ENCODE measurements around the gene ACOD1.

DNA sequence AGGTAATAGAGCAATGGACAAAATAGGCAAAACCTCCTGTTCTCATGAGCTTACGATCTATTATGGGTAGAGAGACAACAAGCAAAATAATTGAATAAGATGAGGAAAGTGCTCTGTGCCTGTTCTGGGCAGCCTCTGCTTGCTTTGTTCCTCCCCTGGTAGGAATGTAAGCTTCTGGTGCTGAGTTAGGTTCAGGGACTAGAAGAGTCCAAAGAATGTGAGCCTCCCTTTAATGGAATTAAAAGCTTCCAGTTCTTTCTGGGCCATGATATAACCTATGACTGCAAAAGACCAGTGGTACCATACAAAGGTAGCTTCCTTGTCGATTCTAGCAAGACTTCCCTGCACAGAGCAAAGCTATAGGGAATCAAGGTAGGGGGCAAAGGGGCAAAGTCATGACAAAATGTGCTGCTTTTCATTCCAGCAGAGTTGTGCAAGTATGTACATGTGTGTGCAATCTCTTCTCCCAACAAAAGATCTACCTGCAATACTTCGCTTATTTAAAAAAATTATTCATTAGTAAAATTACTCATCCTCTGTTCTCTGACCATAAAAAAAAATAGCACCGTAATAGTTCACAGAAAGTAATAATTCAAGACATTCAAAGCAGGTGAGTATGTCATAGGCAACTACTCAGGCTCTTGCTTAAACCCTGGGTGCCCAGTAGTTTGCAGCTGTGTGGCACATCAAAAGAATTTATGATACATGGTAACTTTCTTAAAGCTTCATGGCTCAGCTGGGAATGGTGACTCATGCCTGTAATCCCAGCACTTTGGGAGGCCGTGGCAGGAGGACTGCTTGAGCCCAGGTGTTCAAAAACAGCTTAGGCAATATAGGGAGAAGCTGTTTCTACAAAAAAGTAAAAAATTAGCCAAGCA, 21.4 kb downstream of the ACOD1 start:
- TF ChIP-seq, protein P1, sequence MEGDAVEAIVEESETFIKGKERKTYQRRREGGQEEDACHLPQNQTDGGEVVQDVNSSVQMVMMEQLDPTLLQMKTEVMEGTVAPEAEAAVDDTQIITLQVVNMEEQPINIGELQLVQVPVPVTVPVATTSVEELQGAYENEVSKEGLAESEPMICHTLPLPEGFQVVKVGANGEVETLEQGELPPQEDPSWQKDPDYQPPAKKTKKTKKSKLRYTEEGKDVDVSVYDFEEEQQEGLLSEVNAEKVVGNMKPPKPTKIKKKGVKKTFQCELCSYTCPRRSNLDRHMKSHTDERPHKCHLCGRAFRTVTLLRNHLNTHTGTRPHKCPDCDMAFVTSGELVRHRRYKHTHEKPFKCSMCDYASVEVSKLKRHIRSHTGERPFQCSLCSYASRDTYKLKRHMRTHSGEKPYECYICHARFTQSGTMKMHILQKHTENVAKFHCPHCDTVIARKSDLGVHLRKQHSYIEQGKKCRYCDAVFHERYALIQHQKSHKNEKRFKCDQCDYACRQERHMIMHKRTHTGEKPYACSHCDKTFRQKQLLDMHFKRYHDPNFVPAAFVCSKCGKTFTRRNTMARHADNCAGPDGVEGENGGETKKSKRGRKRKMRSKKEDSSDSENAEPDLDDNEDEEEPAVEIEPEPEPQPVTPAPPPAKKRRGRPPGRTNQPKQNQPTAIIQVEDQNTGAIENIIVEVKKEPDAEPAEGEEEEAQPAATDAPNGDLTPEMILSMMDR (IDR thresholded peaks at IDR 0.05; ENCODE audit: low read depth, low read length, poor library complexity, severe bottlenecking): no peak
- TF ChIP-seq EZH2phosphoT487 (IDR thresholded peaks at IDR 0.05; ENCODE audit: borderline replicate concordance, low read length): no peak
